Uterus (tissue), 2 donors: ENCODE results near the gene SRRM2.

Experiments
- POLR2A ChIP-seq, 2 donors: fragments of 450-650 bp; IDR thresholded peaks; one replicate each; pipeline ENCODE4 v1.6.1; 2016; ENCODE audit warnings: antibody characterized with exemption in 2 of 2, mild to moderate bottlenecking in 1 of 2, moderate library complexity in 1 of 2
- TF ChIP-seq, protein P1 (sequence below), 4 experiments: fragments of 200-600 bp in 2 of 4; fragments of 450-650 bp in 2 of 4; sonication (generic) in 2 of 4; IDR thresholded peaks; one replicate each; pipeline ENCODE4 v1.5.1; 2016 to 2019; ENCODE audit warnings: antibody characterized with exemption in 4 of 4, mild to moderate bottlenecking in 2 of 4, moderate library complexity in 1 of 4

DNA sequence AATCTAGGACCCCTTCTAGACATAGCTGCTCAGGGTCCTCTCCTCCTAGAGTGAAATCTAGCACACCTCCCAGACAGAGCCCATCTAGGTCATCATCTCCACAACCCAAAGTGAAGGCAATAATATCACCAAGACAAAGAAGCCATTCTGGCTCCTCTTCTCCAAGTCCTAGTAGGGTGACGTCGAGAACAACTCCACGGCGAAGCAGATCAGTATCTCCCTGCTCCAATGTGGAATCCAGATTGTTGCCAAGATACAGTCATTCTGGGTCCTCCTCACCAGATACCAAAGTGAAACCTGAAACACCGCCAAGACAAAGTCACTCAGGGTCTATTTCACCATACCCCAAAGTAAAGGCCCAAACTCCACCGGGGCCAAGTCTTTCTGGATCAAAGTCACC lies 10.7 kb downstream of the SRRM2 start:
- TF ChIP-seq, protein P1, sequence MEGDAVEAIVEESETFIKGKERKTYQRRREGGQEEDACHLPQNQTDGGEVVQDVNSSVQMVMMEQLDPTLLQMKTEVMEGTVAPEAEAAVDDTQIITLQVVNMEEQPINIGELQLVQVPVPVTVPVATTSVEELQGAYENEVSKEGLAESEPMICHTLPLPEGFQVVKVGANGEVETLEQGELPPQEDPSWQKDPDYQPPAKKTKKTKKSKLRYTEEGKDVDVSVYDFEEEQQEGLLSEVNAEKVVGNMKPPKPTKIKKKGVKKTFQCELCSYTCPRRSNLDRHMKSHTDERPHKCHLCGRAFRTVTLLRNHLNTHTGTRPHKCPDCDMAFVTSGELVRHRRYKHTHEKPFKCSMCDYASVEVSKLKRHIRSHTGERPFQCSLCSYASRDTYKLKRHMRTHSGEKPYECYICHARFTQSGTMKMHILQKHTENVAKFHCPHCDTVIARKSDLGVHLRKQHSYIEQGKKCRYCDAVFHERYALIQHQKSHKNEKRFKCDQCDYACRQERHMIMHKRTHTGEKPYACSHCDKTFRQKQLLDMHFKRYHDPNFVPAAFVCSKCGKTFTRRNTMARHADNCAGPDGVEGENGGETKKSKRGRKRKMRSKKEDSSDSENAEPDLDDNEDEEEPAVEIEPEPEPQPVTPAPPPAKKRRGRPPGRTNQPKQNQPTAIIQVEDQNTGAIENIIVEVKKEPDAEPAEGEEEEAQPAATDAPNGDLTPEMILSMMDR (IDR thresholded peaks at IDR 0.05): no peak
- TF ChIP-seq POLR2A (IDR thresholded peaks at IDR 0.05): no peak
